Neural progenitor cell (in vitro differentiated cells): ENCODE data around the gene GTF3C4. TPM values are rescaled to one million over a fixed set of nuclear protein-coding genes. Genes with fewer than 3 reads are reported as not detected.

ENCODE experiments used
- DNase-seq: peaks from one replicate; pipeline ENCODE4 v3.0.0-alpha.2; 2016; ENCODE audit warnings: low spot score
- H2AFZ ChIP-seq: fragments of 200-600 bp; sonication (generic); replicated peaks from 2 replicates; pipeline ENCODE4 v1.6.1; 2016; ENCODE audit warnings: antibody characterized with exemption
- H3F3A ChIP-seq: fragments of 200-600 bp; sonication (generic); 2 replicates; pipeline ENCODE4 v1.6.1; 2016; ENCODE audit warnings: antibody characterized with exemption, low read depth
- H3K27ac ChIP-seq: fragments of 200-600 bp; sonication (generic); 2 replicates; pipeline ENCODE4 v1.5.1; 2016; ENCODE audit warnings: mild to moderate bottlenecking
- H3K27me3 ChIP-seq: fragments of 200-600 bp; sonication (generic); 2 replicates; pipeline ENCODE4 v1.6.1; 2016; ENCODE audit warnings: mild to moderate bottlenecking, moderate library complexity
- H3K36me3 ChIP-seq: fragments of 200-600 bp; sonication (generic); 2 replicates; pipeline ENCODE4 v1.5.1; 2016
- H3K4me1 ChIP-seq: fragments of 200-600 bp; sonication (generic); 2 replicates; pipeline ENCODE4 v1.6.1; 2016; ENCODE audit warnings: mixed run types
- H3K4me2 ChIP-seq: fragments of 200-600 bp; sonication (generic); 2 replicates; pipeline ENCODE4 v1.6.1; 2016
- H3K4me3 ChIP-seq: fragments of 200-600 bp; sonication (generic); 2 replicates; pipeline ENCODE4 v1.5.1; 2016
- H3K79me2 ChIP-seq: fragments of 200-600 bp; sonication (generic); 2 replicates; pipeline ENCODE4 v1.6.1; 2016; ENCODE audit warnings: low read depth
- H3K9ac ChIP-seq: fragments of 200-600 bp; sonication (generic); 2 replicates; pipeline ENCODE4 v1.6.1; 2016
- H3K9me3 ChIP-seq: fragments of 200-600 bp; sonication (generic); 2 replicates; pipeline ENCODE4 v1.5.1; 2016; ENCODE audit warnings: low read depth
- H4K20me1 ChIP-seq: fragments of 200-600 bp; sonication (generic); 2 replicates; pipeline ENCODE4 v1.6.1; 2016; ENCODE audit warnings: low read depth
- H3K27ac Mint-ChIP-seq: 3 replicates; pipeline ENCODE4 v1.8.0; 2021; ENCODE audit warnings: mixed read lengths
- H3K27me3 Mint-ChIP-seq: 2 replicates; pipeline ENCODE4 v1.8.0; 2022; ENCODE audit warnings: low read depth, mild to moderate bottlenecking, inconsistent platforms, moderate library complexity, mixed read lengths; ENCODE audit not compliant: insufficient read depth
- H3K36me3 Mint-ChIP-seq: 3 replicates; pipeline ENCODE4 v1.8.0; 2021; ENCODE audit warnings: mixed read lengths
- H3K4me1 Mint-ChIP-seq: 3 replicates; pipeline ENCODE4 v1.8.0; 2021; ENCODE audit warnings: mixed read lengths
- H3K4me3 Mint-ChIP-seq: 3 replicates; pipeline ENCODE4 v1.8.0; 2021; ENCODE audit warnings: mild to moderate bottlenecking, moderate library complexity, mixed read lengths
- H3K9me3 Mint-ChIP-seq: 3 replicates; pipeline ENCODE4 v1.8.0; 2020; ENCODE audit warnings: mixed read lengths
- EZH2 ChIP-seq: fragments of 200-600 bp; sonication (generic); IDR thresholded peaks from 2 replicates; pipeline ENCODE4 v1.6.1; 2017; ENCODE audit warnings: antibody characterized with exemption, mild to moderate bottlenecking, moderate library complexity
- EZH2phosphoT487 ChIP-seq: fragments of 200-600 bp; sonication (generic); IDR thresholded peaks from 2 replicates; pipeline ENCODE4 v1.6.1; 2017; ENCODE audit warnings: antibody characterized with exemption
- total RNA-seq: library from RNA; depleted of rRNA; stranded (reverse); fragments of >200 nt; gene quantifications from 2 replicates; pipeline ENCODE4 v1.2.3, GENCODE V29; 2015; ENCODE audit warnings: low replicate concordance
- TF ChIP-seq, protein P1 (sequence below): fragments of 200-600 bp; sonication (generic); IDR thresholded peaks from 2 replicates; pipeline ENCODE4 v1.5.1; 2017; ENCODE audit warnings: antibody characterized with exemption, mild to moderate bottlenecking

Gene GTF3C4
- total RNA-seq, 1 donor from 2014 or later = 31.4 TPM

DNA sequence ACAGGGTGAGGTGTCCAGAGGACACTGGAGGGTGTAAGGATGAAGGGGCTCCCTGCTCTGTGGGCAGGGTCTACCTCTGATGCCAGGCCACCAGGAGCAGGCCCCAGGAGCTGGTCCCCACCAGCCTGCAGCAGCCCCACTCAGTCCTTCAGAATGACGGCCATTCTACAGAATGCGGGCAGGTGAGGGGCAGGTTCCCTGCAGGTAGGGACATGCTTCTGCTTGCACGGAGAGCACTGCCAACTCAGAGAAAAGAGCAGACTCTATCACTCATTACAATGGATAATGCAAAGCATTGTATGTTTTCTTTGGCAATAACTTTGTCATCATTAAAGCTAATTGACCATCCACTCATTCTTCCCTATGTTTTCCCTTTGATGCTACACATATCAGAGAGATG lies 39.5 kb upstream of the GTF3C4 start:
- no peaks in the 10 kb centered on the region for H3K4me1 ChIP-seq
- no peak overlapping the region for H2AFZ ChIP-seq
- Mint-ChIP-seq H3K4me1 (peaks cover 8% of the 10 kb centered on the region), H3K4me3 (no peak overlapping the region), H3K36me3 (peaks cover 23% of the 10 kb centered on the region), H3K27me3 (no peaks in the 10 kb centered on the region), H3K27ac (no peak overlapping the region), H3K9me3 (no peaks in the 10 kb centered on the region)
- no peaks in the 10 kb centered on the region for H3K36me3 ChIP-seq
- H3K4me2 ChIP-seq = no peak overlapping the region
- no peak for DNase-seq
- no peak overlapping the region for H3K27ac ChIP-seq
- TF ChIP-seq EZH2 (no peak), EZH2phosphoT487 (no peak)
- TF ChIP-seq, protein P1, sequence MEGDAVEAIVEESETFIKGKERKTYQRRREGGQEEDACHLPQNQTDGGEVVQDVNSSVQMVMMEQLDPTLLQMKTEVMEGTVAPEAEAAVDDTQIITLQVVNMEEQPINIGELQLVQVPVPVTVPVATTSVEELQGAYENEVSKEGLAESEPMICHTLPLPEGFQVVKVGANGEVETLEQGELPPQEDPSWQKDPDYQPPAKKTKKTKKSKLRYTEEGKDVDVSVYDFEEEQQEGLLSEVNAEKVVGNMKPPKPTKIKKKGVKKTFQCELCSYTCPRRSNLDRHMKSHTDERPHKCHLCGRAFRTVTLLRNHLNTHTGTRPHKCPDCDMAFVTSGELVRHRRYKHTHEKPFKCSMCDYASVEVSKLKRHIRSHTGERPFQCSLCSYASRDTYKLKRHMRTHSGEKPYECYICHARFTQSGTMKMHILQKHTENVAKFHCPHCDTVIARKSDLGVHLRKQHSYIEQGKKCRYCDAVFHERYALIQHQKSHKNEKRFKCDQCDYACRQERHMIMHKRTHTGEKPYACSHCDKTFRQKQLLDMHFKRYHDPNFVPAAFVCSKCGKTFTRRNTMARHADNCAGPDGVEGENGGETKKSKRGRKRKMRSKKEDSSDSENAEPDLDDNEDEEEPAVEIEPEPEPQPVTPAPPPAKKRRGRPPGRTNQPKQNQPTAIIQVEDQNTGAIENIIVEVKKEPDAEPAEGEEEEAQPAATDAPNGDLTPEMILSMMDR = no peak
- H3K9ac ChIP-seq = no peak overlapping the region
- no peaks in the 10 kb centered on the region for H4K20me1 ChIP-seq
- no peaks in the 10 kb centered on the region for H3F3A ChIP-seq
- H3K9me3 ChIP-seq = no peaks in the 10 kb centered on the region
- no peak overlapping the region for H3K4me3 ChIP-seq
- no peaks in the 10 kb centered on the region for H3K27me3 ChIP-seq
- no peaks in the 10 kb centered on the region for H3K79me2 ChIP-seq

DNA sequence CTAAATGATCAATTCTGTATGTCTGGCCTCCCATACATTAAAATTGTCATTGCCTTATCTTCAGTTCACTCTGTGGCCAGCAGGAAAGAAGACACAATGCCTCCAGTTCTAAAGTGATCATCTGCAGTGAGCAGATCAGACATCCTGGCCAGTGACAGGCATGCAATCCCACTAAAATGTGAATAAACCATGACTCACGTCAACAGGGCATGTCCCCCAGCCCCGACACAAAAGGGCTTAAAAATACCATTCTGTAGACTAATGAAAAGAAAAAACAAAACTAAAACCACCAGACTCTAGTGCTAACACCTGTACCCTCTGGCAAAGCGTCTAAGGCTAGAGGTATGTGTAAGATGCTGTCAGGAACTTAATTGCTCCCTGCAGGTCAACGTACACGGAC lies 39.0 kb upstream of the GTF3C4 start:
- H3K4me2 ChIP-seq = no peak overlapping the region

DNA sequence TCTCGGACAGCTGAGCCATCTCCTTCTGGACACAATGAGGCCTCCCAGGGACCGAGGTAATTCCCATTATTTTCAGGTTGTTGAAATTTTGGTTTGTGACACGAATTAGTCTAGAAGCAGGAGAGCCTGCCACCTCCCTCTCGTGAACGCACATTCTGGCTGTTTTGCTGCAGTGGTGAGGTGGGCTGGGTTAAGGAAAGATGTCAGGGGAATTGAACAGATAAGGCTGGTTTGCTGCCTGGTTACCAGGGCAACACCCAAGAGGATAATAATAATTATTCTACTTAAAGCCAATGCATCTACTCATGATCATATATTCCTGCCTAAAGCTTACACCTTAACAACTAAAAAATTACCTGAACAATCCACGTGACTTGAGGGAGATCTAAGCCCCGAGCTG lies 38.6 kb upstream of the GTF3C4 start:
- H3K9me3 ChIP-seq = no peaks in the 10 kb centered on the region
- H3K27me3 ChIP-seq = no peaks in the 10 kb centered on the region
- H3K79me2 ChIP-seq = no peaks in the 10 kb centered on the region
- no peak overlapping the region for H3K4me2 ChIP-seq
- H3K4me1 ChIP-seq = no peaks in the 10 kb centered on the region
- Mint-ChIP-seq H3K27me3 (no peaks in the 10 kb centered on the region), H3K4me3 (no peak overlapping the region), H3K36me3 (peaks cover 23% of the 10 kb centered on the region), H3K4me1 (peaks cover 8% of the 10 kb centered on the region), H3K9me3 (no peaks in the 10 kb centered on the region), H3K27ac (no peak overlapping the region)
- TF ChIP-seq, protein P1 = no peak
- no peak for TF ChIP-seq EZH2phosphoT487
- no peaks in the 10 kb centered on the region for H3K36me3 ChIP-seq
- H3K4me3 ChIP-seq = no peak overlapping the region
- H4K20me1 ChIP-seq = no peaks in the 10 kb centered on the region
- H3K9ac ChIP-seq = no peak overlapping the region
- no peak overlapping the region for H2AFZ ChIP-seq
- DNase-seq = no peak
- H3F3A ChIP-seq = no peaks in the 10 kb centered on the region
- H3K27ac ChIP-seq = no peak overlapping the region

More for the DNA sequence above, 39.0 kb upstream of the GTF3C4 start:
- Histone ChIP-seq H3K4me3 (no peak overlapping the region), H4K20me1 (no peaks in the 10 kb centered on the region), H3K9me3 (no peaks in the 10 kb centered on the region), H3F3A (no peaks in the 10 kb centered on the region), H3K79me2 (no peaks in the 10 kb centered on the region), H3K4me1 (no peaks in the 10 kb centered on the region), H2AFZ (no peak overlapping the region), H3K27me3 (no peaks in the 10 kb centered on the region), H3K27ac (no peak overlapping the region), H3K36me3 (no peaks in the 10 kb centered on the region), H3K9ac (no peak overlapping the region)
- H3K27me3 Mint-ChIP-seq = no peaks in the 10 kb centered on the region
- TF ChIP-seq, protein P1 = no peak
- TF ChIP-seq EZH2phosphoT487 (no peak), EZH2 (no peak)
- H3K4me3 Mint-ChIP-seq = no peak overlapping the region
- H3K4me1 Mint-ChIP-seq = peaks cover 8% of the 10 kb centered on the region
- no peak overlapping the region for H3K27ac Mint-ChIP-seq
- no peaks in the 10 kb centered on the region for H3K9me3 Mint-ChIP-seq
- DNase-seq = no peak
- H3K36me3 Mint-ChIP-seq = peaks cover 23% of the 10 kb centered on the region
